HEK293T (cell line): Measurements from ENCODE around the gene MAP4K4.

ENCODE experiments used
- BHLHE40 ChIP-seq: fragments of 450-650 bp; IDR thresholded peaks from 2 replicates; pipeline ENCODE4 v1.6.1; 2016; ENCODE audit warnings: mild to moderate bottlenecking, moderate library complexity, borderline replicate concordance
- FOXM1 ChIP-seq: fragments of 450-650 bp; IDR thresholded peaks from 2 replicates; pipeline ENCODE4 v1.6.1; 2017; ENCODE audit warnings: mild to moderate bottlenecking, borderline replicate concordance
- PKNOX1 ChIP-seq: fragments of 450-650 bp; IDR thresholded peaks from 2 replicates; pipeline ENCODE4 v1.6.1; 2016
- SUZ12 ChIP-seq: fragments of 450-650 bp; IDR thresholded peaks from 2 replicates; pipeline ENCODE4 v1.6.1; 2016; ENCODE audit warnings: mild to moderate bottlenecking
- TARDBP ChIP-seq: fragments of 450-650 bp; IDR thresholded peaks from 2 replicates; pipeline ENCODE4 v1.6.1; 2016

- TF ChIP-seq FOXM1 (no peak), BHLHE40 (no peak), TARDBP (no peak), SUZ12 (no peak), PKNOX1 (no peak)
Measured at GRCh38 chr2:101678379-101678778, 19.1 kb upstream of the MAP4K4 start.
